Measurements from ENCODE around the gene PLCB1.

Gene PLCB1

DNA sequence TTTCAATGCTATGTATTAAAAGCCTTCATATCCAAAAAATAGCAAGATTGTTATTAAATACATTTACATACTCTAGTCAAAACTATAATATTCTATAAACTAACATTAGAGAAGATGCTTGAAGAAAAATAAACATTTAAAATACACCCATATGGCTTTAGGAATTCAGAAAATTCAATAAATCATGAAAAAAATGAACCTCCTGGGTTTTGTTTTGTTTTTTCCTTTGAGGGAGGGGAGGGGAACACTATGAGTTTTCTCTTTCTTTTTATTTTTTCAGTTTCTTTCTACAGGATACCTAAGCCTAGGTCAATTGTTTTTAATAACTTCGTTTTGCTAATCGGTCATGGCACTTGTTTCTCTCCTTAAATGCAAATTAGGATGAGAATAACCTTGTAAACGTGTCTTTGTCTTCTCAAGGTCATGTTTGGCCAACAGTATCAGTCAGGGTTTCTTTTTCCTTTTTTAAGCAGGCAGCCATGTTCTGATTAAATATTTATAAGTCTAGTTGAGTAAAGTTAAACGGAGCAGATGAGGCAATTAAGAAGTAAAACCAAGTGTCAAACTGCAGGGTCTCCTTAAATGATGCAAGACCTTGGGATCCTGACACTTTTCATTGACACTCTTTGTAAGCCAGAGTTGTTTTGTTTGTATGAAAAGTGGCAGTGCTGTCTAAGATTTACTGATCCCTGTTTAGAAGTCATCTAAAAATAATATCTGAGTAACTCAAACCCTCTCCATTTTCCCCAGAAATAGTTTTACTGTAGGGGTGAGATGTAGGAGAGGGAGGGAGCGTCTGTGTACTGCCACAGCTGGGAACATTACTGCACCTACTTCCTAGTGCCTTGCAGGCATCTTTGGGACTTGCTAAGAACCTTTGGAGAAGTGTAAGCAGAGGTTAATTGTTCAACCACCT is 392.3 kb downstream of the PLCB1 start:
- no peak overlapping the region for H3K27ac Mint-ChIP-seq
- H3K4me1 Mint-ChIP-seq = peaks cover 5% of the 10 kb centered on the region
- H3K4me3 Mint-ChIP-seq = no peak overlapping the region
- no peak for ATAC-seq (ENCODE audit: low read depth)
- no peaks in the 10 kb centered on the region for H3K27me3 Mint-ChIP-seq
- no peaks in the 10 kb centered on the region for H3K9me3 Mint-ChIP-seq
- H3K36me3 Mint-ChIP-seq = no peaks in the 10 kb centered on the region
- DNase-seq (ENCODE audit: low spot score in 2 of 2) = no peak

DNA sequence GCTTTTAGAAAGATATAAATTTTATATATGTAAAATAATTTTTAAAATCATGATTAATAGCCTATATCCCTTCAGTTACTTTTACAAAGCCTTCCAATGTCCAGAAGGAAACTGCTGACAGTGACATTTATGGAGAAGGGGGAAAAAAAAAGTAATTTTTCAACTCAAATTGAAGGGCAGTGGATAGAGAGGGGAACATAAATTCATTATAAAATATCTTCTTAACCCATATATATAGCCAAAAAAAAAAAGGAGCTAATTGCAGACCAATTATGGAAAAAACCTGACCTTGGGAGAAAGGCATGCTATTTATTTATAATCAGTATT is 392.9 kb downstream of the PLCB1 start:
- no peaks in the 10 kb centered on the region for H3K27me3 Mint-ChIP-seq
- H3K9me3 Mint-ChIP-seq = no peaks in the 10 kb centered on the region
- H3K27ac Mint-ChIP-seq = no peak overlapping the region
- DNase-seq (ENCODE audit: low spot score in 2 of 2) (no peak), ATAC-seq (ENCODE audit: low read depth) (no peak)
- peaks cover 3% of the 10 kb centered on the region for H3K4me1 Mint-ChIP-seq
- H3K36me3 Mint-ChIP-seq = no peaks in the 10 kb centered on the region
- H3K4me3 Mint-ChIP-seq = no peak overlapping the region

- no peaks in the 10 kb centered on the region for H3K9me3 Mint-ChIP-seq
- H3K4me1 Mint-ChIP-seq = peaks cover 3% of the 10 kb centered on the region
- H3K27me3 Mint-ChIP-seq = no peaks in the 10 kb centered on the region
- DNase-seq (ENCODE audit: low spot score in 2 of 2) = no peak
- no peaks in the 10 kb centered on the region for H3K36me3 Mint-ChIP-seq
- no peak for ATAC-seq (ENCODE audit: low read depth)
- H3K27ac Mint-ChIP-seq = no peak overlapping the region
- H3K4me3 Mint-ChIP-seq = no peak overlapping the region
Measured at GRCh38 chr20:8526610-8527009, 394.5 kb downstream of the PLCB1 start.

- DNase-seq (ENCODE audit: low spot score in 2 of 2) = no peak
Measured at GRCh38 chr20:8527998-8528723, 396.1 kb downstream of the PLCB1 start.

DNA sequence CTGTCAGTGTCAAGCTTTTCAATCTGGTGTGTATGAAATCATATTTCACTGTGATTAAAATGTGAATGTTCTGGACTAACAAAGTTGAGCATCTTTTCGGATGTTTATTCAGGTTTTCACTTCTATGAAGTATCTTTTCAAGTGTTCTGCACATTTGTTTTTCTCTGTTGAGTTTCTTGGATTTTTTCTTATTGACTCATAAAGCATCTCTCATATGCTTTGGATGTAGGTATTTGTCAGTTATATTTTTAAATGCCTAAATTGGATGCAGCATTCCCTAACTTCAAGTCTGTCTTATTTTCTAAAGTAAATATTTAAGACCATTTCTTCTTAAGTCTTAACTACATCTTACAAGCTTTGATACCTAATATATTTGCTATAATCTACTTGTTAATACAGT is 398.0 kb downstream of the PLCB1 start:
- no peaks in the 10 kb centered on the region for H3K9me3 Mint-ChIP-seq
- DNase-seq (ENCODE audit: low spot score in 2 of 2) (no peak), ATAC-seq (ENCODE audit: low read depth) (no peak)
- H3K4me3 Mint-ChIP-seq = no peak overlapping the region
- H3K27me3 Mint-ChIP-seq = no peaks in the 10 kb centered on the region
- no peak overlapping the region for H3K27ac Mint-ChIP-seq
- no peaks in the 10 kb centered on the region for H3K36me3 Mint-ChIP-seq
- H3K4me1 Mint-ChIP-seq = peaks cover 3% of the 10 kb centered on the region

More at GRCh38 chr20:8527998-8528723, 396.1 kb downstream of the PLCB1 start:
- H3K9me3 Mint-ChIP-seq = no peaks in the 10 kb centered on the region
- peaks cover 3% of the 10 kb centered on the region for H3K4me1 Mint-ChIP-seq
- no peak overlapping the region for H3K27ac Mint-ChIP-seq
- no peak for ATAC-seq (ENCODE audit: low read depth)
- no peaks in the 10 kb centered on the region for H3K27me3 Mint-ChIP-seq
- no peaks in the 10 kb centered on the region for H3K36me3 Mint-ChIP-seq
- H3K4me3 Mint-ChIP-seq = no peak overlapping the region

- no peak overlapping the region for H3K27ac Mint-ChIP-seq
Measured at GRCh38 chr20:8532169-8532568, 400.1 kb downstream of the PLCB1 start.

GRCh38 chr20:8534368-8535160 is 402.5 kb downstream of the PLCB1 start:
- H3K36me3 Mint-ChIP-seq = no peaks in the 10 kb centered on the region
- H3K9me3 Mint-ChIP-seq = no peaks in the 10 kb centered on the region
- no peak overlapping the region for H3K4me3 Mint-ChIP-seq
- ATAC-seq (ENCODE audit: low read depth) (no peak), DNase-seq (ENCODE audit: low spot score in 2 of 2) (no peak)
- no peak overlapping the region for H3K27ac Mint-ChIP-seq
- H3K27me3 Mint-ChIP-seq = no peaks in the 10 kb centered on the region
- H3K4me1 Mint-ChIP-seq = peaks cover 4% of the 10 kb centered on the region

More at GRCh38 chr20:8532169-8532568, 400.1 kb downstream of the PLCB1 start:
- no peaks in the 10 kb centered on the region for H3K9me3 Mint-ChIP-seq
- no peak for DNase-seq (ENCODE audit: low spot score in 2 of 2)
- no peak for ATAC-seq (ENCODE audit: low read depth)
- H3K4me3 Mint-ChIP-seq = no peak overlapping the region
- H3K36me3 Mint-ChIP-seq = no peaks in the 10 kb centered on the region
- H3K27me3 Mint-ChIP-seq = no peaks in the 10 kb centered on the region
- peaks cover 8% of the 10 kb centered on the region for H3K4me1 Mint-ChIP-seq

DNA sequence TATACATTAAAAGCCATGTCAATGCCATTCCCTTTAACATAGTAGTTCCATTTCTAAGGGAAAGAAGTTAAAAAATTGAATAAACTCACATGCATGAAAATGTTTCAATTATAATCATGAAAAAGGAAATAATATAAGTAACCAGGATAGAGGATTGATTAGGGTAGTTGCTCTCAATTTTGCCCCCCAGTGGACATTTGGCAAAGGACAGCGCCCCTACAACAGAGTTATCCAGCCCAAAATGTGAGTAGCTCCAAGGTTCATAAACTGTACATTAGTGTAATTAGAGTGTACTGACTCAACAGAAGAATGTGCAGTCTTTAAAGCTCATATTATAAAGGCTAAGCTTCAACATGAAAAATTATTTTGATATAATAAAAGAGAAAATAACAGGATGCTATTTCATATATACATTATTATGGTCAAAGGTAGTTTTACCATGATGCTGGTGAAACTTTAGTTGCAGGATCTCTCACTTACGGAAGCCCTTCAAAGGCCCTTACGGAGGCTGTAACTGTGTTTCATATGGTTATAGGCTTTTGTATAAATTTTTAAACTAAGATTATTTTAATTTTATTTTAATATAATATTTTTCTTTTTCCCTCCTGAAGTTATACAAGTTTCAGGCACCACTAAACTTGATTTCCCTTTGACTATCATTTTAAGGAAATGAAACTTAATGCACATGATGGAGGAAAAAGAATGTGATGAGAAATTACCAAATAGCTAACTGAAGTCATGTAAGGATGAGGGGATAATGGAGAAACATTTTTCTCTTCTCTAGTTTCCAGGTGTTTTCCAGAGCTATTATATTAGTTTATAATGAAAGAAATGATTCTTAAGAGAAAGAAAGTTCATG is 403.6 kb downstream of the PLCB1 start:
- Mint-ChIP-seq H3K9me3 (no peaks in the 10 kb centered on the region), H3K27ac (no peak overlapping the region), H3K27me3 (no peaks in the 10 kb centered on the region), H3K4me3 (no peak overlapping the region), H3K4me1 (peaks cover 4% of the 10 kb centered on the region), H3K36me3 (no peaks in the 10 kb centered on the region)
- DNase-seq (ENCODE audit: low spot score in 2 of 2) (no peak), ATAC-seq (ENCODE audit: low read depth) (no peak)

GRCh38 chr20:8536262-8536618 is 404.2 kb downstream of the PLCB1 start:
- Mint-ChIP-seq H3K27ac (no peak overlapping the region), H3K9me3 (no peaks in the 10 kb centered on the region), H3K4me3 (no peak overlapping the region), H3K27me3 (no peaks in the 10 kb centered on the region), H3K4me1 (peaks cover 4% of the 10 kb centered on the region), H3K36me3 (no peaks in the 10 kb centered on the region)
- no peak for DNase-seq (ENCODE audit: low spot score in 2 of 2)
- peak; percentile 35 for ATAC-seq (ENCODE audit: low read depth)

- H3K36me3 Mint-ChIP-seq = no peaks in the 10 kb centered on the region
- no peak overlapping the region for H3K4me3 Mint-ChIP-seq
- H3K27me3 Mint-ChIP-seq = no peaks in the 10 kb centered on the region
- no peaks in the 10 kb centered on the region for H3K9me3 Mint-ChIP-seq
- no peak overlapping the region for H3K27ac Mint-ChIP-seq
- no peak for ATAC-seq (ENCODE audit: low read depth)
- H3K4me1 Mint-ChIP-seq = peaks cover 4% of the 10 kb centered on the region
- no peak for DNase-seq (ENCODE audit: low spot score in 2 of 2)
Measured at GRCh38 chr20:8540466-8540865, 408.4 kb downstream of the PLCB1 start.

DNA sequence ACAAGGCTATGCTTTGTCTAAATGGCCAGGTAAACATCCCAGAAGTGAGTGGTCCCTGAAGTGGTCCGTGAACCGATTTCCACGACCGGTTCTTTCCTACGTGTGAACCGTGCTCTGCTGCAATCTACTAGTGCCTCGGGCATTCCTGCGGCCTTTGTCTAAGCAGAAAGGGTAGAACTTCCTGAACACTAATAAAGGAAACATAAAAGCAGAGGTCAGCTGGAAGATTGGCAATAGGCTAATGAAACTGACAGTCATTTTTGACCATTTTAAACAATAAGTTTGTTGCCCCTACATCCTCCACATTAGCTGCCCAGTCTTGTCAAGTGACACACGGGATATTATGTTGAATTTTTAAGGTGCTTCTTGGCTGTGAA is 410.0 kb downstream of the PLCB1 start:
- Mint-ChIP-seq H3K27ac (no peak overlapping the region), H3K9me3 (no peaks in the 10 kb centered on the region), H3K27me3 (no peaks in the 10 kb centered on the region), H3K4me1 (no peaks in the 10 kb centered on the region), H3K4me3 (no peak overlapping the region), H3K36me3 (no peaks in the 10 kb centered on the region)
- DNase-seq (ENCODE audit: low spot score in 2 of 2) = no peak
- ATAC-seq (ENCODE audit: low read depth) = no peak

DNA sequence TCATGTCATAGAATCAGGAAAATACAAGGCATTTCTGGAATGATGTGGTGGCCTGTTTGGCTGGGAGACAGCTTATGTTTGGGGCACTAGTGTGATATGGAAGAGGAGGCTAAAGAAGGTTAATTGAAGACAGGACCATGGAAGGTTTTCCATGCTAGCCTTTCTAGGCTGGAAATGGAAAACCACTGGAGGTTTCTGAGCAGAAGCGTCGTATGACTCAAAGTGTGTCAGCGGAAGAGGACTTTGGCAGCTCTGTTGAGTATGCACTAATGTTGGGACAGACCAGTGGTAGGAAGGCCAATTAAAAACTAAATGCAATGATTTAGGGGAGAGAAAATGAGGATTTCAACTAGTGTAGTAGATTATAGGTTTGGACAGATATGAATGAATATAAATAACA is 413.1 kb downstream of the PLCB1 start:
- Mint-ChIP-seq H3K9me3 (peaks cover 4% of the 10 kb centered on the region), H3K36me3 (no peaks in the 10 kb centered on the region), H3K27me3 (no peaks in the 10 kb centered on the region), H3K27ac (no peak overlapping the region), H3K4me1 (no peaks in the 10 kb centered on the region), H3K4me3 (no peak overlapping the region)
- DNase-seq (ENCODE audit: low spot score in 2 of 2) (no peak), ATAC-seq (ENCODE audit: low read depth) (no peak)

GRCh38 chr20:8547035-8547650 is 415.1 kb downstream of the PLCB1 start:
- ATAC-seq (ENCODE audit: low read depth) (no peak), DNase-seq (ENCODE audit: low spot score in 2 of 2) (no peak)
- H3K4me3 Mint-ChIP-seq = no peak overlapping the region
- H3K36me3 Mint-ChIP-seq = no peaks in the 10 kb centered on the region
- no peaks in the 10 kb centered on the region for H3K4me1 Mint-ChIP-seq
- H3K9me3 Mint-ChIP-seq = peaks cover 4% of the 10 kb centered on the region
- no peak overlapping the region for H3K27ac Mint-ChIP-seq
- peaks cover 3% of the 10 kb centered on the region for H3K27me3 Mint-ChIP-seq
